HG03108 (cell line): Measurements from ENCODE around the gene MMD.
"Not testable (repeated sequence)": the region's sequence is repeated elsewhere in the genome, so short reads cannot be mapped to it uniquely, and the experiment has no call there.

Source experiments
- ATAC-seq: cut with Tn5 transposase; IDR thresholded peaks from one replicate; pipeline ENCODE4 v1.9.1; 2021; ENCODE audit warnings: moderate library complexity; ENCODE audit not compliant: unreplicated experiment

Gene MMD

DNA sequence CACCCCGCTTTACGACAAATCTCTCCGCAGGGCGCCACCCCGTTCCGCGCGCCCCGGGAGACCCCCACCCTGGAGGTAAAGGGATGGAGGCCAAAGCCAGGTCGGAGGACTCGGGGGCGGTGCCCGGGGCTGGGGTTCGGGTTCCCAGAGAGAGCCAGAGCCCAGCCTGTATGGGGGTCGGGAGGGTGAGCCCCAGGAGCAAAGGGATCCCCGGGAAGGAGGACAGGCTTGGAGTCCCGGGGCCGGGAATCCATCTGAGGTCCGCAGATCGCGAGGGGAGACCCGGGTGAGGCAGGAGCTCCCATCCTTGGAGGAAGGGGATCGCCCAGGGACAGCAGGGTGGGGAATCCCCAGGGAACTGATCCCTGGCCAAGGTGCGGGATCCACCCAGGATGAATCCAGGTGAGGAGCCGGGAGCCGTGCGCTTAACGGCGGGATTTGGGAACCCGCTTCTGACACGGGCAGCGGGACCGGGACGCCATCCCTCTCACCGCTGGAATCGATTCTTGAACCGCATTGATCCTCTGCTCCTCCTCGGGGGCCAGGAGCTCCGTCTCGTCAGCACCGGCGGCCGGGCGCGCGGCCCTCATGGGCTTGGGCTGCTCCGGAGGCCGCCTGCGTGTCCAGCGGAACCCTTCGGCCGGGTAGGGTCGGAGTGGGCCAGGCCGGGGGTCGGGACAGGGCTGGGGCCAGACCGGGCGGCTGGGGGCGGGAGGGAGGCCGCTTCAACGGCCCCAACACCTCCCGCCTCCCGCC is at the start of gene MMD:
Gene MMD, minus strand, starts transcription at position 657 of the 756 bp plus-strand sequence. Its CDS starts 140 bp downstream, at position 517.
- ATAC-seq, result peak; percentile 3

DNA sequence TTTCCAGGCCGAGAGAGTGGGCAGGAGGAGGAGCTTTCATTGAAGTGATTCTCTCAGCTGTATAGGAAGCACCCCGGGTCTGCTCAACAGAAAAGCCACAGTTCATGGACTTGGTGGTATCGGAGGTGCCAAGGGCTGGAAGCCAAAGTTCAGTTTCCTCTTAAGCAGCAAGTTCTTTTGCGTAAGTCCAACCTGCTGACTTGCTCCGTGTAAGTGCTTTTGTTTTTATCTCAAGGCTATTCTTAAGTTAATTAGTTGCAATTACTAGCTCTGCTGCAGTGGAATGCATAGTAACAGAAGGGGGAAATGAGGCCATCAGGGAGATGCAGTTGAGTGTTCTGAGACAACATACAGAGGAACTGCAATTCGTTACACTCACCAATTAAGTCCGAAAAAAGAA is 45.0 kb upstream of the MMD start:
- ATAC-seq, result no peak

DNA sequence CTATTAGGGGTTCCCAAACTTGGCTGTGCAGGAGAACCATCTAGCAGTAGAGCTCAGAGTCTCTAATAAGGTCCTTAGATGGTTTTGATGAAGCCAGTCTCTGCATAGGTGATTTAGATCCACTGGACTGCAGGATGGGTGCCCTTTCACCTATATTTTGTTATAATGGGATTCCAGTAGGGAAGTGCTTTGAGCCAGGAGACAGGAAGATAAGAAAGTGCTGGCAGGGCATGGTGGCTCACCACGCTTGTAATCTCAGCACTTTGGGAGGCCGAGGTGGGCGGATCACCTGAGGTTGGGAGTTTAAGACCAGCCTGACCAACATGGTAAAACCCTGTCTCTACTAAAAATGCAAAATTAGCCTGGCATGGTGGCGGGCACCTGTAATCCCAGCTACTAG is 44.1 kb upstream of the MMD start:
- not testable (repeated sequence) for ATAC-seq

GRCh38 chr17:55463600-55463999 is 42.0 kb upstream of the MMD start:
- ATAC-seq, result peak; percentile 83

DNA sequence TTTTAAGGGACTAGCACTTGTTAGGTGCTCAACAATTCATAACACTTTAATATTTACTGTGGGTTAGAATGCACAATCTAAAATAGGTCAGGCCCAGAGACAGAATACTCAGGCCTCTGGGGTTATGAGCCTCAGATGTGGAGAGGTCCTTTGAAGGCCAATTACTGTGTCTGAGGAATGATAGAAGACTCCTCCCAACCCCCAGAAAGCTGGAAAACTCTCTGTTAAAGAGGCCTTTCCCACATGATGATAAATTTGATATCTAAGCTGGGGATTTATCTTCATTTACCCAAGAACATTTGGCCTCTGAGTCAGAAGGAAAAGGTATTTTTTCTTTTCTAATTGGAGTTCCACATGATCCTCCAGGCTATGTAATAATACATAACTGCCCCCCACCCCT is 41.1 kb upstream of the MMD start:
- no peak for ATAC-seq

DNA sequence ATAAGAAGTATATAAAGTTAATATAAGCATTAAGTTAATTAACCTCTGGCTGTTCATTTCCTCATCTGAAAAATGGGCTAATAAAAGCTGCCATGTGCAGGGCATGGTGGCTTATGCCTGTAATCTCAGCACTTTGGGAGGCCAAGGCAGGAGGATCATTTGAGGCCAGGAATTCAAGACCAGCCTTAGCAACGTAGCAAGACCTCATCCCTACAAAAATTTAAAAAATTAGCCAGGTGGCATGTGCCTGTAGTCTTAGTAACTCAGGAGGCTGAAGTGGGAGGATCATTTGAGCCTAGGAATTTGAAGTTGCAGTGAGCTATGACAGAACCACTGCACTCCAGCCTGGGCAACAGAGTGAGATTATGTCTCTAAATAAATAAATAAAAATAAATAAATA is 40.6 kb upstream of the MMD start:
- no peak for ATAC-seq

DNA sequence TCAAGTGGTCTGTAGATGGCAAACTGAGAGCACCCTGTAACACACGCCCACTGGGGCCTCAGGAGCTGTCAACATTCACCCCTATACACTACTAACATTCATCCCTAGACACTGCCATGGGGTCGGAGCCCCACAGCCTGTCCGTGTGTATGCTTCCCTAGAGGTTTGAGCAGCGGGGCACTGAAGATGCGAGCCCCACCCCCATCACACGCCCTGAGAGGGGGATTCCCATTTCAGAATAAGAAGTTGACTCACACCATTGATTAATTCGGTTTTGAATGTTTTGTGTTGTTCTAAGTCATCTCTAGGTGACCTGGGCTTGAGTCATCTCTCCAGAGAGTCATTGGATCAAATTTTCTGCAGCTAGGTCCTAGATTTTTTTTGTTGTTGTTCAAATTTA is 37.3 kb upstream of the MMD start:
- ATAC-seq, result no peak

DNA sequence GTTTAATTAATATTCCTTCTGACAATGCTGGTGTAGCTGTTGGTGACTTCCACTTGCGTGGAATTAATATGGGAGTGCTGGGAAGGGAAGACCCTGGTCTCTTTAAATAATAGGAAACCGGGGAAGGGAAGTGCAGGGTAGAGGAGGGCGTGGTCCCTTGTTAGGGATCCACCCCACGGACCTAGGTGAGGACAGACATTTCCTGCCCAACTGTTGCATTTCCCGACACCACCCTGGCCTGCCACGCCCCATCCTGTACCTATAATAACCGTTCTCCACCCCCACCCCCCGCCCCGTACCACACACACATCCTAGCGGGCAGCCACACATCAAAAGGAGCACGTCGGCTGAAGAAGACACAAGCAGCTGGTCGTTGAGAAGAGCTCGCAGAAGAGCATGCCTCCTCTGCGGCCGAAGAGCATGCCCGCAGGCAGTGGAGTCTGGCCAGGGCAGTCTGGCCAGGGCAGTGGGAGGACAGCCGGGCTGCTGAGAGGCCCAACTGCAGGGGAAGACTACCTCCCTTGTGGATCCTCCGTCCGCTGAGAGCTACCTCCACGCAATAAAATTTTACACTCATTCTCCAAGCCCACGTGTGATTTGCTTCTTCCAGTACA is 36.8 kb upstream of the MMD start:
- ATAC-seq, result no peak

GRCh38 chr17:55456307-55457240 is 34.9 kb upstream of the MMD start:
- ATAC-seq, result no peak

DNA sequence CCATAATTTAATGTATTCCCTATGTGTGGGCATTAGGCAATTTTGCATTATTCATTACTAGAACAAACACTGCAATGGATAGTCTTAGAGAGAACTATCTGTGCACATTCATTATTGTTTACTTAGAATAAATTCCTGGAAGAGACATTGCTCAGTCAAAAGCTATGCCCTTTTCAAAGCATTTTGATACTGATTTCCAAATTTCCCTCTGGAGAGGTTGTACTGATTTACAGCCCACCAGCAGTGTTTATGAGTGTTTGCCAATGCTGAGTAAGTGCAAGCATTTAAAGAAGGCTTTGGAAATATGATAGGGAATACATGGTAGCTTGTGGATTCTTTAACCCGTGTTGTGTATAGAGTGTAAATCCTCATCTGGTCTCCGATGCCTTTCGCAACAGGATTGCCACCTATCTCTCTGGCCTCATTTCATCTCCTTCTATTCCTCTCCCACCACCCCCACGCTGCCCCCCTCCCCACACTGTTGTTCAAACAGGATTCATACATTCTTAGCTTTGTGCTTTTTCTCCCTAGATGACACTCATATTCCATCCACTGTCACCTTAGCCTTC is 33.4 kb upstream of the MMD start:
- no peak for ATAC-seq

- no peak for ATAC-seq
Measured at GRCh38 chr17:55453839-55454557, 32.4 kb upstream of the MMD start.

DNA sequence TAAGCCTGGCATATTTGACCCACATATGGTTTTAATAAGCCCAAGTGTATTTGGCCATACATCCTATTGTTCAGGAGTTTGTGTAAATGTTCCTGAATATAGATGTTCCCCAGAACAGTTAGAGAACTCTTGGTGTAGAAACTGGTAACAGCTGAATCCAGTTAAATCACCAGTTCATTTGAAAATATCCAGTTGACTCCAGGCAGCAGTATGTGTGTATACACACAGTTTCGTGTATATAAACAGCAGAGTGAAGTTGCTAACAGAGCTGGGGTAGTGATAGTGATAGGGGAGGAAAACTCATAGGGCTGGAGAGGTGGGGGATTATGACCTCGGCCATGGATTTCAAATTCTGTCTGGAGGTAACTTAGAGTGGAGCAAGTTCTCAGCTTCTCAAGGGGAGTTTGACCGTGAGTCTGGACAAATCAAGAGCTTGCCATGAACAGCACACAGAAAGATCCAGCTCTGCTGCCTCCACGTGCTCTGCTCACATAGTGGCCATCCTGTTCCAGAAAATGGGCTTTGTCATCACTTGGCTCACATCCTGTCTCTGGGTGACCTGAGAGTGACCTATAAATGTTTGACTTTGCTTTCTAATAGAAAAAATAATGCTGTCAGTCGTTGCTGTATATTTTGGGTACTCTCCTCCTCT is 30.6 kb upstream of the MMD start:
- peak; percentile 54 for ATAC-seq

GRCh38 chr17:55451758-55452138 is 30.1 kb upstream of the MMD start:
- ATAC-seq, result no peak

GRCh38 chr17:55451203-55451641 is 29.6 kb upstream of the MMD start:
- ATAC-seq, result no peak

GRCh38 chr17:55450232-55450825 is 28.7 kb upstream of the MMD start:
- no peak for ATAC-seq

DNA sequence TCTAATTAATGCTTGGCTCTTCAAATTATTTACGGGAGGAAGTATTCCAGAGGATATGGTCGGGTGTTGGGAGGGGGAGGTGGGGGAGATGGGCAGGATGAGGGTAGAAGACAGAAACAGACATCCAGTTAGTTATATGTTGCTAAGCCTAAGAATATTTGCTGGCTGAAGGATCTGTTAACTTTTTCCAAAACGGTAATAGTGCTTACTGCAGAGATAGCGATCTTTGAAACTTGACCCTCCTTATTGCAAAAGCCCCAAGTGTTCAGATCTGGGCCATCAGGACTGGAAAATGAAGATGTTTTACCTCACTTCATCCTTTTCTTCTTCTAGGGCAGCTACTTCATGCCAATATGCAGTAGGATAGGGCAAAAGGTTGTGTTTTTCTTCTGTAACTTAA is 27.0 kb upstream of the MMD start:
- ATAC-seq, result no peak

DNA sequence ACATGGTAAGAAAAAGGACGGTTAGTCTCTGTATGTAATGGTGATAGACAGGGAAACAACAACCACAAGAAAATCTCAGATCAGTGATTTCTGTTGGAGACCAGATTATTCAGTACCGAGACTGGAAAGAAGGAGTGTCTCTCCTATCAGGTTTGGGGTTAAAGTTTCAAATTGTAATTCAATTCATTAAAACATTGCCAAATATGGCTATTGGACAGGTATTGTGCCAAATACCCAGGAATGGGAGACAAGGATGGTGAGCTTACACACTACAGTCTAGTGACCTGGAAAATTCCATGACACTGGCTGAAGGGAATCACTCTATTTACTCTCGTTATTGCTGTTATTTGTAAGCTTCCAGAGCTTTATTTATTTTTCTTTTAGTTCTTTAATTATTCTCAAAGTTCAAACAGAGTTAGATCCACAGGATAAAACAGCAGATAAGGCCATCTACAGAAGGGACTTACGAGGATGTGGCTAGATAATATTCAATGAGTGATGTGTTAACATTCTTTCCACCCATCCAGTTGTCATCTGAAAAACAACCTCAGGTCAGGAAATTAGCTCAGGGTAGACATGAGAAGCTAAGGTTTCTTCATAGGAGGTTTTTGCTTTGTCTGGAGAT is 25.1 kb upstream of the MMD start:
- ATAC-seq, result no peak

GRCh38 chr17:55446004-55446403 is 24.4 kb upstream of the MMD start:
- not testable (repeated sequence) for ATAC-seq
